Activated CD8-positive, alpha-beta memory T cell treated with anti-CD3 and anti-CD28 coated beads, Interleukin-2, amount 10 ng/mL, durations not matched to agents 7 days and 5 days (primary cell): ENCODE data around the gene DLGAP1. TPM values are rescaled to one million over a fixed set of nuclear protein-coding genes. Genes with fewer than 3 reads are reported as not detected.
A peak's percentile ranks its signal among the peaks of the same experiment; 100 is the strongest.

Source experiments
- ATAC-seq: fragments of 150-1000 bp; cut with Tn5 transposase; one replicate; pipeline ENCODE4 v1.10.0; 2021; ENCODE audit warnings: moderate library complexity
- CTCF ChIA-PET: fragments of 350-600 bp; sonication (Branson Sonifier 250); formaldehyde crosslinking; loops from one replicate; lab custom pipeline; 2021; ENCODE audit warnings: antibody characterized with exemption; lab: Charles Lee
- DNase-seq: peaks from one replicate; pipeline ENCODE4 v3.0.0-alpha.2; 2020
- H3K27ac Mint-ChIP-seq: one replicate; pipeline ENCODE4 v1.8.0; 2021; ENCODE audit warnings: mild to moderate bottlenecking, mixed read lengths
- H3K27me3 Mint-ChIP-seq: one replicate; pipeline ENCODE4 v1.8.0; 2021; ENCODE audit warnings: mixed read lengths
- H3K36me3 Mint-ChIP-seq: one replicate; pipeline ENCODE4 v1.8.0; 2021; ENCODE audit warnings: mild to moderate bottlenecking, mixed read lengths
- H3K4me1 Mint-ChIP-seq: one replicate; pipeline ENCODE4 v1.8.0; 2021; ENCODE audit warnings: mixed read lengths
- H3K4me3 Mint-ChIP-seq: one replicate; pipeline ENCODE4 v1.8.0; 2021; ENCODE audit warnings: mild to moderate bottlenecking, moderate library complexity, mixed read lengths
- H3K9me3 Mint-ChIP-seq: one replicate; pipeline ENCODE4 v1.8.0; 2022; ENCODE audit warnings: low read depth, mixed read lengths
- total RNA-seq, 2 experiments: library from RNA; stranded (reverse); gene quantifications; one replicate each; pipeline ENCODE4 v1.2.3, GENCODE V29; 2021

The DLGAP1 gene
- total RNA-seq, 2 experiments from 2014 or later, result not detected

- Mint-ChIP-seq H3K36me3 (no peaks in the 10 kb centered on the region), H3K4me3 (no peak overlapping the region), H3K27ac (no peak overlapping the region), H3K9me3 (no peaks in the 10 kb centered on the region), H3K4me1 (peaks cover 2% of the 10 kb centered on the region), H3K27me3 (no peaks in the 10 kb centered on the region)
- no peak for ATAC-seq
- CTCF ChIA-PET, result interaction anchor here (0.7 kb wide), 1 partner anchor 19 kb away, joined by 3 read pairs; no protein-coding TSS in a partner anchor
- no peak for DNase-seq
Observed at GRCh38 chr18:3546106-3546505, 909.0 kb downstream of the DLGAP1 start.

GRCh38 chr18:3544537-3544936, 910.6 kb downstream of the DLGAP1 start:
- H3K9me3 Mint-ChIP-seq, result no peaks in the 10 kb centered on the region
- H3K27ac Mint-ChIP-seq, result no peak overlapping the region
- peaks cover 2% of the 10 kb centered on the region for H3K4me1 Mint-ChIP-seq
- no peak overlapping the region for H3K4me3 Mint-ChIP-seq
- DNase-seq (no peak), ATAC-seq (no peak)
- peaks cover under 1% of the 10 kb centered on the region for H3K27me3 Mint-ChIP-seq
- no peaks in the 10 kb centered on the region for H3K36me3 Mint-ChIP-seq
- CTCF ChIA-PET, result interaction anchor here (1.3 kb wide), 1 partner anchor 41 kb away, joined by 4 read pairs; no protein-coding TSS in a partner anchor

DNA sequence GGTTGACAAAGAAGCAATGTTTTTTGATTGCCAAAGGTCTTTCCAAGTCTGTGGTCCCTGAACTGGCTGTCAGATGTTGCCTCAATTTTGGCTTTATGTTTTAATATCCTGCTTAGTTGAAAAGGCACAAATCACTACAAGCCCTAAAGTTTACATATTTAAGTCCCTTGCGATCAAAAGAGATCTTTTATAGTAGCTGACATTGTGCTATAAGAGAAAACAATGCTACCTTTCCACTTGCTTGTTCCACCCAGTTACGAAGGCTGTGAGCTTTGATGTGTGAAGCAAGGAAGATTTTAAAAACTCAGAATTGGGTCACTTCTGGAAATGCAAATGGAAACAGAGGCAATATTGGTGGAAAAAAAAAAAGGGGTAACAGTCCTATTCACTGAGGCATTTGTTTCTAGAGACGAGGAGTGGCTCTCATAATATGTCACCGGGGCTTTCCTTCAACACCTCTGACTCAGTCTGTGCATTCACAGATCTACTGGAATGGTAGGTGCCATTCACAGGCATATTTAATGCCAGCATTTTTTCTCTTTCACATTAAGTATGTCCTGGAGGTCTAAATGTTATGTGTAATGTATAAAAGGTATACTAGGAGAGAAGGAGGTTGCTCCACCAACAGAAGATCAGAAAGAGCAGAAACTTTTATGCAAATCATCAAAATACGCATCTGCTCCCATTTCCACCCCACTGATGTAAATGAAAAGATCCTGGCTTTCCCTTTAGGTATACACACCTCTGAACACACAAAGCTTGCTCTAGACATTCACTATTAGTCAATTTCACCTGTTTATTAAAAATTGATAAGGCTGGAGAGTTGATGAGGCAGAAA, 913.3 kb downstream of the DLGAP1 start:
- Mint-ChIP-seq H3K27ac (no peak overlapping the region), H3K4me1 (peaks cover 2% of the 10 kb centered on the region)

DNA sequence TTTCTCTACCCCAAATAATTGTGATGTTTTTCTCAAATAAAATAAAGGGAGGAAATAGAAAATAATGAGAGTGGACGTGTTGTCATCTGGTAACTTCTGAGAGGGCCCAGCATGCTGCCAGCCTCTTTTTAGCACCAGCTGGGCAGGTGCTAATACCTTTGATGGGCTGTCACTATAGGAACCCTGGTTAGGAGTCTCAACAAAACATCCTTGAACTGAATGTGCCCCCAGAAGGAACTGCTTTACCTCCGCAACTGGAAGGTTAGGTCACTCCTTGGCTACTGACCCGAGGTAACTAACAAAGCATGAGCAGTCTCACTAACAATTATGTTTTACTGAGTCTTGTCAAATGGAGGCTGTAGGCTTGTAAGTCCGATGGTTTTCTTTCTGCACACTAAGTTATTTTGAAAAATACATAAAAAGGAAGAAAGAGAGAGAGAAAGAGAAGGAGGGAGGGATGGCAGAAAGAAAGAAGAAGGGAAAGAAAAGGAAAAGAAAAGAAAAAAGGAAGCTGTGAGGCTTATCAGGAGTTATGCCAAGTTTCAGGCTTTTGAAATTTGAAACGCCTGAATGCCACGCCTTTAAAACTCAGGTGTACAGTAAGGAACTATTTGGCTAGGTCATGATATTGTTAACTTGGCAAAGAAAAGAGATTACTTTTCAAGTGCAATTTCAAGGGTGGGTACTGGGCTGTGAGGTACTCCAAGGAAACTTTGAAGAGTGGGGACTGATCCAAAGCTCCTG, 914.1 kb downstream of the DLGAP1 start:
- Mint-ChIP-seq H3K4me3 (no peak overlapping the region), H3K36me3 (no peaks in the 10 kb centered on the region), H3K4me1 (peaks cover 2% of the 10 kb centered on the region), H3K27ac (no peak overlapping the region), H3K9me3 (no peaks in the 10 kb centered on the region), H3K27me3 (peaks cover 14% of the 10 kb centered on the region)
- CTCF ChIA-PET, result no interaction called here
- no peak for DNase-seq
- no peak for ATAC-seq

More for the DNA sequence above, 913.3 kb downstream of the DLGAP1 start:
- DNase-seq (no peak), ATAC-seq (peak; percentile 30)
- no peaks in the 10 kb centered on the region for H3K36me3 Mint-ChIP-seq
- H3K4me3 Mint-ChIP-seq, result no peak overlapping the region
- CTCF ChIA-PET, result no interaction called here
- peaks cover 14% of the 10 kb centered on the region for H3K27me3 Mint-ChIP-seq
- H3K9me3 Mint-ChIP-seq, result no peaks in the 10 kb centered on the region

DNA sequence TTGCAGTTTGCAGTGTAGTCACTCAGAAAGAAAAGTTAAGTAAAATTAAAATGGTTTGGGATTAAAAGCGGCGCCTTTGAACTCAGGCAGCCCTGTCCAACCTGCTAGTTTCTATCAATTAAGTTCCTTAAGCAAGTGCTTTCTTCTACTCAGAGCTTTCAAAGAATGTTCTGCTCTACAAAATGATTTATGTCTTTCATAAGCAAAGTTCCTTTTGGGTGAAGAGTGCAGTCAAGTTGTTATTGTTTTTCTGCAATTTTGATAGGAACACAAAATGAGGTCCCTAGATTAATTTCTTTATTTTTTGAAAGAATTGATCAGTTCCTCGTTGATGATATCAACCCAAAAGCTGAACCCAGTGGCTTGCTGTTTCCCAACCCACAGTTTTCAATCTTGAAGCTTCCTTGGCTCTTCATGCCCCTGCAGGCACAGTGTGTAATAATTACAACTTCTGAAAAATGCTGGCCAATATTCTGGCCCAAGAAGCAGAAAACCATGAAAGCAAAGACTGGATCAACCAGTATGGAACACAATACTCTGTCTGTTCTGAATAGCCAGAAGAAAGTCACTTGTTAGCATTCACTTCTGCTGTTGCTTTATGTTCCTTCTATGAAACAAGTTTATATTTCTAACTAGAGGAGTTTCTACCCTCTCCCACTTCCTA, 916.0 kb downstream of the DLGAP1 start:
- H3K9me3 Mint-ChIP-seq, result no peaks in the 10 kb centered on the region
- no peak overlapping the region for H3K27ac Mint-ChIP-seq
- CTCF ChIA-PET, result no interaction called here
- H3K4me1 Mint-ChIP-seq, result peaks cover 2% of the 10 kb centered on the region
- H3K4me3 Mint-ChIP-seq, result no peak overlapping the region
- peaks cover 14% of the 10 kb centered on the region for H3K27me3 Mint-ChIP-seq
- H3K36me3 Mint-ChIP-seq, result no peaks in the 10 kb centered on the region
- DNase-seq (no peak), ATAC-seq (no peak)

GRCh38 chr18:3538456-3538855, 916.7 kb downstream of the DLGAP1 start:
- CTCF ChIA-PET, result no interaction called here
- Mint-ChIP-seq H3K36me3 (no peaks in the 10 kb centered on the region), H3K27ac (no peak overlapping the region), H3K4me3 (no peak overlapping the region), H3K9me3 (no peaks in the 10 kb centered on the region), H3K4me1 (peaks cover 2% of the 10 kb centered on the region), H3K27me3 (peaks cover 14% of the 10 kb centered on the region)
- ATAC-seq (no peak), DNase-seq (no peak)

GRCh38 chr18:3530807-3531206, 924.3 kb downstream of the DLGAP1 start:
- ATAC-seq, result no peak
- CTCF ChIA-PET, result no interaction called here
- no peak for DNase-seq
- Mint-ChIP-seq H3K4me3 (no peak overlapping the region), H3K27ac (no peak overlapping the region), H3K27me3 (peaks cover 3% of the 10 kb centered on the region), H3K9me3 (no peaks in the 10 kb centered on the region), H3K36me3 (no peaks in the 10 kb centered on the region), H3K4me1 (peaks cover 12% of the 10 kb centered on the region)

DNA sequence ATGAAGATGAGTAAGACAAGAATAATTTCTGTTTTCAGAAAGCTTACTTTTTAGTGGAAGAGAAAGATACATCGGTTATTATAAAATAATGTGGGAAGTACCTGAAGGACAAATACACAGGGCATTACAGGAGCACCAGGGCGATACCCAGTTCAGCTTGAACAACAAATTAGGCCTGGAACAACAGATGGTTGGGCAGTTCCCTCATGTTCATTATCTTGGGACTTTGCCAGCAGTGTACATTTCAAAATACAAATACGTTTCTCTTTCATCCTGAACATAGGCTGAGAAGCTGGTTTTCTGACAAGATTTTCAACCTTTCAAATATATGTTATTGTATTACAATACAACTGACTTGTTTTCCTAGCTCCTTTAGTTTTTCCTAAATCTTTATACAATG, 925.5 kb downstream of the DLGAP1 start:
- H3K4me1 Mint-ChIP-seq, result peaks cover 16% of the 10 kb centered on the region
- ATAC-seq (no peak), DNase-seq (no peak)
- no peaks in the 10 kb centered on the region for H3K36me3 Mint-ChIP-seq
- H3K9me3 Mint-ChIP-seq, result no peaks in the 10 kb centered on the region
- H3K27ac Mint-ChIP-seq, result no peak overlapping the region
- CTCF ChIA-PET, result interaction anchor here (0.5 to 0.7 kb wide), 4 partner anchors 17 to 957 kb away, joined by 3 to 4 read pairs (median 4); no protein-coding TSS in a partner anchor
- no peak overlapping the region for H3K4me3 Mint-ChIP-seq
- H3K27me3 Mint-ChIP-seq, result peaks cover 3% of the 10 kb centered on the region

DNA sequence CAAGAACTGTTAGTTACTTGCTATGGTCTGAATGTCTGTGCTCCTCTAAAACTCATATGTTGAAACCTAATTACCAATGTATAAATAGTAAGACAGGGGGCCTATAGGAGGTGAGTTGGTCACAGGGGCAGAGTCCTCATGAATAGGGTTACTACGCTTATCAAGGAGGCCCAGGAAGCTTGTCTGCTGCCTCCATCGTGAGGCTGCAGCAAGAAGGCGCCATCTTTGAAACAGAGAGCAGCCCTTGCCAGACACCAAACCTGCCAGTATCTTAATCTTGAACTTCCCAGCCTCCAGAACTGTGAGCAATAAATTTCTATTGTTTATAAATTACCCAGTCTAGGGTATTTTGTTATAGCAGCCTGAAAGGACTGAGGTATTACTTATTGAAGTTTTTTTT, 926.0 kb downstream of the DLGAP1 start:
- no peaks in the 10 kb centered on the region for H3K9me3 Mint-ChIP-seq
- CTCF ChIA-PET, result interaction anchor here (0.7 kb wide), 2 partner anchors 137 to 957 kb away, joined by 3 to 4 read pairs; no protein-coding TSS in a partner anchor
- no peak overlapping the region for H3K4me3 Mint-ChIP-seq
- no peaks in the 10 kb centered on the region for H3K36me3 Mint-ChIP-seq
- no peak overlapping the region for H3K27ac Mint-ChIP-seq
- ATAC-seq (no peak), DNase-seq (no peak)
- H3K4me1 Mint-ChIP-seq, result peaks cover 16% of the 10 kb centered on the region
- H3K27me3 Mint-ChIP-seq, result peaks cover 3% of the 10 kb centered on the region

DNA sequence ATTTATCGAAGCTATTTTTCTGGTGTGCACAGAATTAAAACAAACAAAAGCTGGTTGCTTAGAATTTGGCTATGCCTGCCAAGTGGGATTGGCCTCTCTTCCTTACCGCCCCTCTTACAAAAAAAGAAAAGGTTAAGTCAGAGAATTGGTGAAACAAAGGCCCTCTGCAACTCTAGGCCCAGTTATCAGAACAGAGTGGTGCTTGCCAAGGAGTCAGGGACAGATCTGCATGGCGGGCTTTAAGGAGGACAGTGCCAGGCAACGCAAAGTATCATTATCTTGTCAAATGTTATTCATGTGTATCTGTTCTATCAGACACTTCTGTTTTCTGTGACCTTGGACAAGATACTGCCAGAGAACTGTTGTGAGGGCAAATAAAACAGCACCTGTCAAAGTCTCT, 926.9 kb downstream of the DLGAP1 start:
- Mint-ChIP-seq H3K9me3 (no peaks in the 10 kb centered on the region), H3K4me1 (peaks cover 16% of the 10 kb centered on the region)
- CTCF ChIA-PET, result no interaction called here

DNA sequence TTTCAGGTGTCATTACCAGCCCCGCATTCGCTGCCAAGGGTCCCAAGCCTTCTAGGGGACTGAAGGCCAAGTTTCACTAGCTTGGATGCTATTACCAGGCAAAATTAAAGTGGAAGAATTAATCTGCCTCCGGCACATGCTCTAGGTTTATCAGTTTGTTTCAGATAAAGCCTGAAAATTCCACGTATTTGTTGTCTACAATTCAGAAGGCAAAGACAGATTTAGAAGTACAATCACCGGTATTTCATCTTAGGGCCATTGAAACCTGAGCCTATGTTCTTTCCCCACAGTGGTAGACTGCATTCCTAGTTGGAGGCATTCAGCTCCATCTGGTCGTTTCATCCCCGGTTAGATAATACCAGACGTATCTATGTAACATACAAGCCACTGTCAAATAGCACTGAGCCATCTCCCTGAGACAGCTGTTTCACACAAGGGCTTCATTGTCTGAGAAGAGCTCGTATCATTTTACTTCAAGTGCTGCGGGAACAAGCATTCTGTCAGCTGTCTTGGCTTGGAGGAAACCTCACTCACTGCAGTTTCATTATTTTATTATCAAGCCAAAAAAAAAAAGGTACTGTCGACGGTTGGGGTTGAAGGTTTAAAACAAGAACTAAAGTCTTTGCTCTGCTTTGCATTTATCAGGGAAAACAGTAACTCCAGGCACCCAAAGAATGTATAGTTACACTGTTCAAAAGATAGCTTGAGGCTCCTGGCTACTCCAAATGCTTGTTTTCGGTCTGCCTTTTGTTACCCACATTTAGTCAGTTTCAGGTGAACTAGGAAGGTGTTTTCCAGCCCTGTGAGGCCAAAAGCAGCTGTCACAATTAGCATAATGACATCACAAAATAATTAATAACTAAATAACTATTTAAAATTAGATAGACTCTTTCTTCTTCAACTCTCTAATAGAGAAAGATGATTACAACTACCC, 928.4 kb downstream of the DLGAP1 start:
- Mint-ChIP-seq H3K4me1 (peaks cover 16% of the 10 kb centered on the region), H3K9me3 (no peaks in the 10 kb centered on the region), H3K27ac (no peak overlapping the region), H3K36me3 (no peaks in the 10 kb centered on the region), H3K4me3 (no peak overlapping the region), H3K27me3 (peaks cover 3% of the 10 kb centered on the region)
- ATAC-seq (no peak), DNase-seq (no peak)
- CTCF ChIA-PET, result interaction anchor here (0.6 to 1.7 kb wide), 6 partner anchors 20 to 244 kb away, joined by 3 to 8 read pairs (median 4); no protein-coding TSS in a partner anchor

More for the DNA sequence above, 926.9 kb downstream of the DLGAP1 start:
- Mint-ChIP-seq H3K27me3 (peaks cover 3% of the 10 kb centered on the region), H3K4me3 (no peak overlapping the region), H3K36me3 (no peaks in the 10 kb centered on the region), H3K27ac (no peak overlapping the region)
- ATAC-seq (no peak), DNase-seq (no peak)

- H3K4me3 Mint-ChIP-seq, result peak overlapping the region; percentile 32
Observed at GRCh38 chr18:3525870-3526420, 929.2 kb downstream of the DLGAP1 start.

More at GRCh38 chr18:3525870-3526420, 929.2 kb downstream of the DLGAP1 start:
- DNase-seq (peak; percentile 76), ATAC-seq (peak; percentile 81)
- Mint-ChIP-seq H3K36me3 (no peaks in the 10 kb centered on the region), H3K4me1 (peaks cover 16% of the 10 kb centered on the region), H3K27me3 (peaks cover 8% of the 10 kb centered on the region), H3K27ac (peak overlapping the region; percentile 43), H3K9me3 (no peaks in the 10 kb centered on the region)
- CTCF ChIA-PET, result interaction anchor here (0.8 to 1.7 kb wide), 6 partner anchors 67 to 245 kb away, joined by 3 to 8 read pairs (median 4); no protein-coding TSS in a partner anchor
